ENCODE data around the gene KCNK6.

KCNK6 gene

DNA sequence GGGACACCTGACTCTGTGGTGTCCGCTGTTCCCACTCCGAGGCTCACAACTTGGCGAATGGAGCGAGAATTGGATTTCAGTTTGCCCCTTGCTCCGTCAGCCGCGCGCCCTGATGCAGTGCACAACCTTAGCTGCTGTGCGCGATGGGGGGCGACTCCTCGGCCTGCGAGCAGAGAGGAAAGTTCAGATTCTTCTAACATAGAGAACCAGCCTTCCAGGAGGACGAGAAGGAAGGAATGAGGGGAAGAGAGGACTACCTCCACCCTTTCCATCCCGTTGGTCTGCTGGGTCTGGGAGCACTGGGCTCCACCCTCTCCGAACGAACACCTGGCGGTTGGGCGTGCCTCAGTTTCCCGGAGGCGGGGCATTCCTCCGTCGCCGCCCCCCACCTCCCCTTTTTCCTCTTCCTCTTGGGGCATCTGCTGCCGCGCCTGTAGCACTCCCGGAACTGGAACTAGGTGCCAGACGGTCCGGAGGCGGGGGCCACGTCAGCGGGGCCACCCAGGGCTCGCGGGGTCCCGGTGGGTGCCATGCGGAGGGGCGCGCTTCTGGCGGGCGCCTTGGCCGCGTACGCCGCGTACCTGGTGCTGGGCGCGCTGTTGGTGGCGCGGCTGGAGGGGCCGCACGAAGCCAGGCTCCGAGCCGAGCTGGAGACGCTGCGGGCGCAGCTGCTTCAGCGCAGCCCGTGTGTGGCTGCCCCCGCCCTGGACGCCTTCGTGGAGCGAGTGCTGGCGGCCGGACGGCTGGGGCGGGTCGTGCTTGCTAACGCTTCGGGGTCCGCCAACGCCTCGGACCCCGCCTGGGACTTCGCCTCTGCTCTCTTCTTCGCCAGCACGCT, at the start of gene KCNK6:
Gene KCNK6, plus strand, starts transcription at position 425 of the 838 bp plus-strand sequence. Its CDS starts 106 bp downstream, at position 531.
- peak; percentile 6 for DNase-seq

GRCh38 chr19:38270587-38271167, 49.0 kb upstream of the KCNK6 start:
- DNase-seq, result no peak

DNA sequence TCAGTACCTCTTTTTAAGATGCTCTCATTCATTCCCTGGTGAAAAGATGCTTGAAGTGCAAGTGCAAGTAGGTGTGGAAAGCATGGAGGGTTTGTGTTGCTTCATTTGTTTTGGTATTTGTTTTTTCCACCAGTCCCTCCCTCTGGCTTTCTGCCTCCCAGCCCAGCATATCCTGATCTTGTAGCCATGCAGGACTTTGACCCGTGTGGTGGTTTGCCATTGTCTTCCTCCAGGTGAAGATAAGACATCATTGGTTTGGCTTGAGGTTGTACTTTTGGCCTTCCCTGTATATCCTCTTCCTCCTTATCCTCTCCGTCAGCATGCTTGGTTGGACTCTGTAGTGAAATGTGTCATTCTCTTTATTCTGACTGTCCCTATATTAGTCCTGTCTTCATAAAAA, 46.1 kb upstream of the KCNK6 start:
- DNase-seq, result no peak

DNA sequence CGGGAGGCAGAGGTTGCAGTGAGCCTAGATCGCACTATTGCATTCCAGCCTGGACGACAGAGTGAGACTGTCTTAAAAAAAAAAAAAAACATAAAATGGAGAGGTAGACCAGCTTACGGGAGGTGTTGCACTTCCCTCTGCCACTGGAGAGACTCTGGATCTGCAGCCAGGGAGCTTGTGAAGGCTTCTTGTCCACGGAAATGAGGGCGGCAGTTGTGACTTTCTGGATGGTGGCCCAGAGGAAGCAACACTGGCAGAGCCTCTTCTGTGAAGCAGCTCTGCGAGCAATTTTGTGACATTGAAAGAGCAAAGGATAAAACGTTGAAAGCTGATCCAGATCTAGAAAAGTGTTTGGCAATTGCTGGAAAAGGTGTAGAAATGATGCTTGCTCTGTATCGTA, 44.9 kb upstream of the KCNK6 start:
- DNase-seq, result peak; percentile 62

GRCh38 chr19:38276942-38277517, 42.6 kb upstream of the KCNK6 start:
- DNase-seq, result no peak

- no peak for DNase-seq
Observed at GRCh38 chr19:38277549-38277948, 42.1 kb upstream of the KCNK6 start.

GRCh38 chr19:38277969-38278680, 41.5 kb upstream of the KCNK6 start:
- no peak for DNase-seq

DNA sequence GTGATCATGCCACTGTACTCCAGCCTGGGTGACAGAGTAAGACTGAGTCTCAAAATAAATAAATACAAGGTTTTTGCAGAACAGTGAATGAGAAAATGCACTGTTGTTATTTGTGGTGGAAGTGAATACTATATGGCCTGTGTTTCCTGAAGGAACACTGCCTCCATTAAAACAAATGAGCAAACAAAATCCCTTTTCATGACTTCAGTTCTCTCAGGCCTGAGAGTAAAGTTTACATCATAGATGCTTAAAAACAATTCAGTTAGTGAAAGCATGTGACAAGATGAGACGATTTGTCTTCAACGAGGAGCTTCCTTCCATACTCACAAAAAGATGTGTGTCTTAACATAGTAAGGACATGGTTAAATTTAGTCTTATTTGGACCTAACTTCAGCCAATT, 40.9 kb upstream of the KCNK6 start:
- DNase-seq, result no peak

DNA sequence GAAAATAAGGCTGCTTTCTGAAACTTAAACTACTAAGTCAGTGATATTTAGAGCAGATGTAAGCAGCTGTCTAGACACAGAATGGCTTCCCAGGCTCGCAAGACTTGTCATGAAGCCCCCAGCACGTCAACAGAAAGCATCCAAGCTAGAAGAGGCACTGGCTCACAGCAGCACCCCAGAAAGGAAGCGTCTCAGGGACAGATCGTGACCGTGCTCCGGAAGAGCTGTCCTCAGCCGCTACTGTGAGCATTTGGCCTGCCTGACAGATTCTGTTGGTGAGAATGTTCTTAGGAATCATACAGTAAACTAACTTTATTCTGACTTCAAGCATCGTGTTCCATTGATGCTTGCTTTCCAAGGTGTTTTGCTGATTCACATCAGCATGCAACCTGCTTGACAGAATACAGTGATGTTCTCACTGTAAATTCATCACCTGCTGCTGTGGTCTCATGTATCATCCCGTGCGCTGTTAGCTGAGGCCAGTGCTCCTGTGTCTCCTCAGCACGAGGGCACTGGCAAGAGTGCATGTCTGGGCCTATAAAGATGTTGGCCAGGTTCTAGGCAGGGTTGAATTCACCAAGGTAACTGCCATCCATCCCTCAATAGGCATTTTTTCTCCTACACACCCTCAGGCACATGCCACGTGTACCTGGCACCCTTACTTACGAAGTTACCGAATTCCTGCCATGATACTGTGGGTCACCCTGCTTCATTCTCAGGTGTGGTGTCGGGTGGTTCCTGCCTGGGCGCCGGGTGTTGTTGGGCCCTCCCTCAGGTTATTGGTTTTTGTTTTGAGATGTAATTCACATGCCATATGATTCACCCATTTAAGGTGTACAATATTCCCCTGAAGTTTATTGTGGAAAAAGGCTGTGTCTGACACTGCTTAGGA, 39.4 kb upstream of the KCNK6 start:
- no peak for DNase-seq

DNA sequence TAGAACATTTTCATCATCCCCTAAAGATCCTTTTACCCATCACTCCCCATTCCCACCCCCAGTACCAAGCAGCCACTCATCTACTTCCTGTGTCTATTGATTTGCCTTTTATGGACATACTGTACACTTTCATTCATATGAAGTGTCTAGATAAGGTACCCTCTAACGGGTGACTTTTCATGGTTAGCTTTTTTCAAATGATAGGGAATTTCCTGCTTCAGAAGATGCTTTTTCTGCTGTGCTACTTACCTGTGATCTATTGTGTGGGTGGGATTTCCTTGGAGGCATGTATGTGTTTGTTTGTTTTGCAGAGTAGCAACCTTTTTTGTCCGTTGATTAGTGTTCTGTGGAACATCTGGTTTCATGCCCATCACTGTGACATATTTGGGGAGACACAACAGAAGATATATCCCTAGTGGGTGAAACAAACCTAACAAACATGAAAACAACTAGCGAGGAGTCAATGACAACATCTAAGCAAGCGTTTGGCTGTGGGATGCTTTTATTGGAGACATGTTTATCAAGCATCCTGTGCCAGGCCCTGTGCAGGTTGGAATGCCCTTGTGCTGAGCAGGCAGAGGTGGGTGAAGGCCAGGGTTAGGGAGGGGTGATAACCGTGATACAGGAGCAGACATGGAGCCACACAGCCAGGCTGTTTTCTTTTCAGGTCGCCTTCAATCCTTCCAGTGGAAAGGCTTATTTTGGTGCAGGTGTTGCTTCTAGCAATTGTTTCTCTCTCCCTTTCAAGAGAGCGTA, 37.7 kb upstream of the KCNK6 start:
- no peak for DNase-seq

GRCh38 chr19:38283271-38283670, 36.4 kb upstream of the KCNK6 start:
- no peak for DNase-seq

- DNase-seq, result no peak
Observed at GRCh38 chr19:38284422-38284821, 35.2 kb upstream of the KCNK6 start.

DNA sequence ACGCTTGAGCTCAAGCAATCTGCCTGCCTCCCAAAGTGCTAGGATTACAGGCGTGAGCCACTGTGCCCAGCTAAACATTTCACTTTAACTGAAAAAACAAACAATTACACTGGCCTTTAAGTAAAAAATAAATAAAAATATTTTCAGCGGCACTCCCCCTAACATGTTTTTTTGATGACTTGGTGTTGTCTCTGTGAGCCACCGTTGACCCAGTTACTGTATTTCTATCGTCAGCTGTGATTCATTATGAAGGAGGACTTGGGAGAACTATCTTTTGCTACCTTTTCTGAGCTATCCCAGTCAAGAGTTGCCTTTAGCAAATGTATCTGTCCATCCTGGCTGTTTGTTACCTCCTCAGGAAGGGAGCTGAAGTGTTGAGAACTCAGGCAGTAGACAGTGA, 34.1 kb upstream of the KCNK6 start:
- no peak for DNase-seq

DNA sequence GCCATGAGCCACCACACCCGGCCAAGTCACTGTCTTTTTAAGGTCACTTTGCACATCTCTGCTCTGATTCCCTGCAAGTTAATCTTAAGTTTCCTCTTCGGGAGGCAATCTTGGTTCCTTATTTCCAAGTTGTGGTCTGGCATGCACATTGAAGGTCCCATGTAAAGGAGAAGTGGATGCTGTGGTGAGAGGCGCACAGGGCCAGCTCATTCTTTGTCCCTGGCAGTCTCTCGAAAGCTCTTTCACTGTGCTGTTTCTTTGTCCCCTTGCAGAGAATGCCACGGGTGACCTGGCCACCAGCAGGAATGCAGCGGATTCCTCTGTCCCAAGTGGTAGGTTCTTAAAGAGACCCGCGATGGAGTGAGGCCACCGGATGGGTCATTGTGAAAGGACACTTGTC, 32.0 kb upstream of the KCNK6 start:
- peak; percentile 24 for DNase-seq

- DNase-seq, result no peak
Observed at GRCh38 chr19:38288123-38288855, 31.4 kb upstream of the KCNK6 start.

DNA sequence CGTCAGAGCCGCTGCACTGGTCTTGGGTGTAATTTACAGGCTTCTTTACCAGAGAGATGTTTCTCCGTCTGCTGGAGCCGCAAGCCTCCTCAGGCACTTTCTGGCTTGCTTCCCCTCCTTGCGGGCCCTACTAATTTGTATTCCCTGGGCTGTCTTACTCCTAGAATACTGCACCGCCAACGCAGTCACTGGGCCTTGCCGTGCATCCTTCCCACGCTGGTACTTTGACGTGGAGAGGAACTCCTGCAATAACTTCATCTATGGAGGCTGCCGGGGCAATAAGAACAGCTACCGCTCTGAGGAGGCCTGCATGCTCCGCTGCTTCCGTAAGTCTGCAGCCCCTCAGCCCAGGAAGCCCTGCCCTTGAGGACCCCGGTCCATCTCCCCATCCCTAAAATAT, 29.7 kb upstream of the KCNK6 start:
- DNase-seq, result no peak

DNA sequence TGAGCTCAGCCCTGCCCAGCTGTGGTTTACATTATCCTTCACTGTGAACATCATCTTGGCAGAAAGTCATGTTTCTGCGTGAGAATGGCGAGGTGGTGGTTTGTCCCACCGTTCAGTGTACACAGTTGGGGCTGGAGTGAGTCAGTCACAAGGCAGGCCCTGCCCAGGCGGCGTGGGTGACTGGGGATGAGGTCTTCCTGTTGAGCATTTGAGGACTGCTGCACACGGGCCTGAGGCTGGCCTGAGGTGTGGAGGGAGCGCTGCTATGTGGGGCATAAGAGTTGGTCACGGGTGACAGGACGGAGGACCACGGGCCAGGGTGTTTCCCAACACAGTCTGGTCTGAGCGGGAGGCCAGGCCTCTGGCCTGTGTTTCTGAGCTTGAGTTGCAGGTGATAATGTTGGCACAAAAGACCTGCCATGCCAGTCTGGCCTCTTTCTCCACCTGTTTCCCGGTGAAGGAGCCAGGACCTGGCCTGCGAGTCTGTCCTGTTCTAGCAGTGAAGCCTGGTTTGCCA, 29.0 kb upstream of the KCNK6 start:
- DNase-seq, result no peak

DNA sequence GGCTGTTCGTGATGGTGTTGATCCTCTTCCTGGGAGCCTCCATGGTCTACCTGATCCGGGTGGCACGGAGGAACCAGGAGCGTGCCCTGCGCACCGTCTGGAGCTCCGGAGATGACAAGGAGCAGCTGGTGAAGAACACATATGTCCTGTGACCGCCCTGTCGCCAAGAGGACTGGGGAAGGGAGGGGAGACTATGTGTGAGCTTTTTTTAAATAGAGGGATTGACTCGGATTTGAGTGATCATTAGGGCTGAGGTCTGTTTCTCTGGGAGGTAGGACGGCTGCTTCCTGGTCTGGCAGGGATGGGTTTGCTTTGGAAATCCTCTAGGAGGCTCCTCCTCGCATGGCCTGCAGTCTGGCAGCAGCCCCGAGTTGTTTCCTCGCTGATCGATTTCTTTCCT, 27.8 kb upstream of the KCNK6 start:
- no peak for DNase-seq

- DNase-seq, result no peak
Observed at GRCh38 chr19:38293281-38293680, 26.4 kb upstream of the KCNK6 start.

DNA sequence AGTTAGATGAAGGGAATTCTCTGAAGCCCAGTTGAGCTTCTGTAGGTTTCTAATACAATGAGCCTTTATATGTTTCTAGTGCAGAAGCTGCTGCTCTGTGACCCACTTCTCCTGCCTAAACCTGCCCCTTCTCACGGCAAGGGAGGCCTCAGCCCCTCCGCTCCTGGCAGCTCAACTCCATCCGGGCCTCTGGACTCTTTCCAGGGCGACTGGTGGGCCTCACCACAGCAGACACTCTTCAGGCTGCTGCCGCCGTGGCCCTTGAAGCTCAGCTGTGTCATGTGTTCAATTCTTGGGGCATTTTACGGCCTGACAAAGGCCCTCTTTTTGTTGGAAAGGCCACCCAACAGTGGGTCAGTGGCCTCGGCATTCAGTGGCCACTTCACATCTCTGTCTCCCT, 25.6 kb upstream of the KCNK6 start:
- peak; percentile 33 for DNase-seq

Measured in midbrain (tissue), 1 donor.